Liver (tissue), 9 donors: ENCODE results near the gene RAD51B. TPM values are rescaled to one million over a fixed set of nuclear protein-coding genes. Genes with fewer than 3 reads are reported as not detected.

Experiments used
- DNase-seq: peaks from one replicate; pipeline ENCODE4 v3.0.0-alpha.2; 2017; ENCODE audit warnings: low spot score
- H3K27ac ChIP-seq, 2 donors: one replicate each; pipeline ENCODE4 v1.7.0; 2013; ENCODE audit warnings: inconsistent platforms in 2 of 2, low read length in 2 of 2, control low read depth in 1 of 2, low read depth in 1 of 2, mild to moderate bottlenecking in 1 of 2
- H3K27me3 ChIP-seq, 4 donors: one replicate each; pipeline versions ENCODE4 v1.6.1 to v1.7.0; 2013; ENCODE audit warnings: low read length in 3 of 4, inconsistent platforms in 1 of 4, mild to moderate bottlenecking in 1 of 4, moderate library complexity in 1 of 4; ENCODE audit not compliant: control insufficient read depth in 4 of 4, insufficient read depth in 4 of 4
- H3K36me3 ChIP-seq, 4 donors: one replicate each; pipeline versions ENCODE4 v1.6.1 to v1.7.0; 2013; ENCODE audit warnings: low read length in 3 of 4, mild to moderate bottlenecking in 3 of 4, low read depth in 1 of 4, moderate library complexity in 1 of 4; ENCODE audit not compliant: control insufficient read depth in 4 of 4, insufficient read depth in 3 of 4
- H3K4me1 ChIP-seq, 4 donors: one replicate each; pipeline versions ENCODE4 v1.6.1 to v1.7.0; 2013; ENCODE audit warnings: low read length in 3 of 4, mild to moderate bottlenecking in 3 of 4, moderate library complexity in 1 of 4; ENCODE audit not compliant: control insufficient read depth in 4 of 4, insufficient read depth in 4 of 4
- H3K4me3 ChIP-seq, 3 donors: one replicate each; pipeline versions ENCODE4 v1.6.1 to v1.7.0; 2013; ENCODE audit warnings: low read length in 3 of 3, control low read depth in 1 of 3, low read depth in 1 of 3, mild to moderate bottlenecking in 1 of 3
- H3K9ac ChIP-seq, 2 donors: one replicate each; pipeline ENCODE4 v1.7.0; 2013; ENCODE audit warnings: low read length in 2 of 2, mild to moderate bottlenecking in 2 of 2, moderate library complexity in 2 of 2, control low read depth in 1 of 2, low read depth in 1 of 2
- H3K9me3 ChIP-seq, 4 donors: one replicate each; pipeline versions ENCODE4 v1.6.1 to v1.7.0; 2013; ENCODE audit warnings: low read length in 3 of 4; ENCODE audit not compliant: control insufficient read depth in 4 of 4
- ATF3 ChIP-seq: IDR thresholded peaks from 2 replicates; pipeline ENCODE4 v1.6.1; 2016; ENCODE audit warnings: antibody characterized with exemption
- CTCF ChIP-seq: fragments of 150-350 bp; IDR thresholded peaks from 2 replicates; pipeline ENCODE4 v1.5.1; 2017; ENCODE audit warnings: improper control_type of control experiment, low read depth, low read length; ENCODE audit not compliant: missing input control
- EGR1 ChIP-seq, 2 donors: IDR thresholded peaks; 2 replicates each; pipeline ENCODE4 v1.6.1; 2016 to 2018; ENCODE audit warnings: antibody characterized with exemption in 2 of 2, low read depth in 2 of 2
- FOXA1 ChIP-seq: IDR thresholded peaks from 2 replicates; pipeline ENCODE4 v1.6.1; 2016; ENCODE audit warnings: antibody characterized with exemption
- FOXA2 ChIP-seq: IDR thresholded peaks from 2 replicates; pipeline ENCODE4 v1.6.1; 2016; ENCODE audit warnings: antibody characterized with exemption
- GABPA ChIP-seq, 2 donors: IDR thresholded peaks in 1 of 2; conservative IDR thresholded peaks in 1 of 2; 2 replicates each; pipeline ENCODE4 v1.6.1; 2016; ENCODE audit warnings: antibody characterized with exemption in 2 of 2, mild to moderate bottlenecking in 1 of 2, moderate library complexity in 1 of 2
- HNF4A ChIP-seq, 2 donors: conservative IDR thresholded peaks; 2 replicates each; pipeline ENCODE4 v1.6.1; 2016; ENCODE audit warnings: antibody characterized with exemption in 2 of 2, mild to moderate bottlenecking in 2 of 2
- HNF4G ChIP-seq: IDR thresholded peaks from 2 replicates; pipeline ENCODE4 v1.6.1; 2016; ENCODE audit warnings: antibody characterized with exemption
- JUND ChIP-seq, 2 donors: IDR thresholded peaks; 2 replicates each; pipeline ENCODE4 v1.6.1; 2016; ENCODE audit warnings: antibody characterized with exemption in 2 of 2
- MAX ChIP-seq: IDR thresholded peaks from 2 replicates; pipeline ENCODE4 v1.6.1; 2016; ENCODE audit warnings: antibody characterized with exemption
- NR2F2 ChIP-seq: IDR thresholded peaks from 2 replicates; pipeline ENCODE4 v1.6.1; 2016; ENCODE audit warnings: antibody characterized with exemption
- RAD21 ChIP-seq, 2 donors: IDR thresholded peaks; 2 replicates each; pipeline ENCODE4 v1.6.1; 2016; ENCODE audit warnings: antibody characterized with exemption in 2 of 2, mild to moderate bottlenecking in 2 of 2
- REST ChIP-seq: IDR thresholded peaks from 2 replicates; pipeline ENCODE4 v1.6.1; 2016; ENCODE audit warnings: antibody characterized with exemption, mild to moderate bottlenecking
- RXRA ChIP-seq, 2 donors: IDR thresholded peaks; 2 replicates each; pipeline ENCODE4 v1.6.1; 2017 to 2018; ENCODE audit warnings: antibody characterized with exemption in 2 of 2, mild to moderate bottlenecking in 1 of 2
- SP1 ChIP-seq: IDR thresholded peaks from 2 replicates; pipeline ENCODE4 v1.6.1; 2018; ENCODE audit warnings: antibody characterized with exemption, mild to moderate bottlenecking
- TAF1 ChIP-seq: conservative IDR thresholded peaks from 2 replicates; pipeline ENCODE4 v1.6.1; 2016; ENCODE audit warnings: antibody characterized with exemption, mild to moderate bottlenecking
- YY1 ChIP-seq: IDR thresholded peaks from 2 replicates; pipeline ENCODE4 v1.6.1; 2016; ENCODE audit warnings: antibody characterized with exemption, mild to moderate bottlenecking
- ZBTB33 ChIP-seq: IDR thresholded peaks from 2 replicates; pipeline ENCODE4 v1.6.1; 2016; ENCODE audit warnings: antibody characterized with exemption
- WGBS: extraction: QIAGEN DNeasy Blood & Tissue Kit; methylation state at CpG from one replicate; pipeline ENCODE4 v1.1.7; 2013; 5-methylcytosine and 5-hydroxymethylcytosine counted together
- polyA plus RNA-seq, 2 donors: library from polyadenylated mRNA; stranded (reverse) in 1 of 2; unstranded in 1 of 2; fragments of 200-250 nt in 1 of 2; fragments of >200 nt in 1 of 2; fragmentation: Nextera tagmentation in 1 of 2; extraction: Ambion mirVana in 1 of 2; gene quantifications; one replicate each; pipeline versions ENCODE4 v1.2.1 to v1.2.3, GENCODE V29; 2013 to 2015
- total RNA-seq, 2 donors: library from RNA; depleted of rRNA; stranded (reverse); fragments of >200 nt; gene quantifications; one replicate each; pipeline ENCODE4 v1.2.3, GENCODE V29; 2014
- donor health status: healthy.
- donor health status: healthy.
- donor health status: healthy.
- donor health status: healthy.
- donor health status: healthy.

RAD51B gene
- total and polyA plus RNA-seq, 4 donors: 0.81 to 12.9 (median 2.4) TPM

- TF ChIP-seq GABPA (IDR thresholded peaks at IDR 0.05 in 1 of 2, conservative IDR thresholded peaks at IDR 0.05 in 1 of 2): no peak
- peak; percentile 31 for TF ChIP-seq YY1
Measured at GRCh38 chr14:68475802-68476201, 656.2 kb downstream of the RAD51B start (continued).

- no peaks in the 10 kb centered on the region for H3K27me3 ChIP-seq
- whole genome bisulfite sequencing: 51% methylated on average over 10 of the region's 10 CpGs
- peak overlapping the region; percentile 52 to 62 for H3K27ac ChIP-seq
- H3K36me3 ChIP-seq: no peaks in the 10 kb centered on the region
- H3K4me1 ChIP-seq: peaks cover 8 to 43% (median 21%) of the 10 kb centered on the region in 4 donors
- peak in 1 of 2 donors; percentile 63 for TF ChIP-seq HNF4A (conservative IDR thresholded peaks at IDR 0.05)
- TF ChIP-seq ATF3: peak; percentile 75
- TF ChIP-seq HNF4G: no peak
- TF ChIP-seq FOXA1: no peak
- peak; percentile 77 for TF ChIP-seq MAX
- no peak for TF ChIP-seq CTCF
- TF ChIP-seq NR2F2: no peak
- no peak for TF ChIP-seq TAF1
- TF ChIP-seq SP1: peak; percentile 57
- TF ChIP-seq EGR1 (IDR thresholded peaks at IDR 0.05; ENCODE audit: low read depth in 2 of 2): no peak
- peak; percentile 73 for TF ChIP-seq REST
- TF ChIP-seq GABPA (IDR thresholded peaks at IDR 0.05 in 1 of 2, conservative IDR thresholded peaks at IDR 0.05 in 1 of 2): no peak
- TF ChIP-seq ZBTB33: no peak
- no peak for TF ChIP-seq FOXA2
- TF ChIP-seq JUND (IDR thresholded peaks at IDR 0.05): peak; percentile 28 to 65
- peak; percentile 78 for TF ChIP-seq YY1
- TF ChIP-seq RXRA (IDR thresholded peaks at IDR 0.05): peak; percentile 77 to 87
- TF ChIP-seq RAD21 (IDR thresholded peaks at IDR 0.05): peak; percentile 56 to 59
- no peak for DNase-seq
- peak overlapping the region in 1 of 2 donors; percentile 57 for H3K9ac ChIP-seq
- H3K9me3 ChIP-seq: no peaks in the 10 kb centered on the region
- H3K4me3 ChIP-seq: no peak overlapping the region
Measured at GRCh38 chr14:68476212-68477109, 656.9 kb downstream of the RAD51B start.
